IMR-90 (cell line): Measurements from ENCODE around the gene HOXC5. TPM values are rescaled to one million over a fixed set of nuclear protein-coding genes. Genes with fewer than 3 reads are reported as not detected.

Source experiments
- ATAC-seq: fragments of 200-7000 bp; cut with Tn5 transposase; 2 replicates; pipeline ENCODE4 v1.9.1; 2020; ENCODE audit warnings: low read depth, mild to moderate bottlenecking, moderate library complexity
- BruUV-seq: library from RNA; stranded (reverse); fragments of 400-500 nt; replicated peaks from 2 replicates; lab custom pipeline; 2021; lab: Mats Ljungman, UMichigan
- CTCF ChIA-PET: fragments of 300-600 bp; formaldehyde crosslinking; extraction: SDS; loops from one replicate; lab custom pipeline; 2021; ENCODE audit warnings: antibody characterized with exemption; lab: Yijun Ruan, JAX
- POLR2A ChIA-PET: fragments of 300-600 bp; sonication (Branson Sonifier 250); formaldehyde crosslinking; loops from one replicate; lab custom pipeline; 2022; ENCODE audit warnings: antibody characterized with exemption; ENCODE audit not compliant: unreplicated experiment; lab: Charles Lee
- DNase-seq: peaks from one replicate; pipeline ENCODE4 v3.0.0; 2013
- H2AFZ ChIP-seq: replicated peaks from 2 replicates; pipeline ENCODE3; 2013; ENCODE audit warnings: low read length, mild to moderate bottlenecking; ENCODE audit not compliant: poor library complexity
- H2AK5ac ChIP-seq: 2 replicates; pipeline ENCODE4 v1.6.1; 2013; ENCODE audit warnings: low read depth, low read length, inconsistent platforms
- H2AK9ac ChIP-seq: replicated peaks from 2 replicates; pipeline ENCODE3; 2013; ENCODE audit warnings: mild to moderate bottlenecking, low read depth, low read length, moderate library complexity; ENCODE audit not compliant: poor library complexity
- H2BK120ac ChIP-seq: 2 replicates; pipeline ENCODE4 v1.6.1; 2013; ENCODE audit warnings: low read depth, low read length, inconsistent platforms
- H2BK15ac ChIP-seq: 3 replicates; pipeline ENCODE4 v1.6.1; 2013; ENCODE audit warnings: low read depth, low read length, inconsistent platforms
- H2BK20ac ChIP-seq: 2 replicates; pipeline ENCODE4 v1.6.1; 2013; ENCODE audit warnings: low read depth, mild to moderate bottlenecking, inconsistent platforms, low read length, moderate library complexity
- H2BK5ac ChIP-seq: 2 replicates; pipeline ENCODE4 v1.6.1; 2013; ENCODE audit warnings: mild to moderate bottlenecking, low read depth, low read length, inconsistent platforms; ENCODE audit not compliant: poor library complexity, severe bottlenecking
- H3K14ac ChIP-seq: replicated peaks from 2 replicates; pipeline ENCODE4 v1.6.1; 2013; ENCODE audit warnings: low read depth, low read length, inconsistent platforms
- H3K18ac ChIP-seq: 2 replicates; pipeline ENCODE4 v1.6.1; 2013; ENCODE audit warnings: low read depth, low read length, control low read depth
- H3K23ac ChIP-seq: 2 replicates; pipeline ENCODE4 v1.6.1; 2013; ENCODE audit warnings: low read depth, low read length, inconsistent platforms
- H3K27ac ChIP-seq: 2 replicates; pipeline ENCODE4 v1.5.1; 2013; ENCODE audit warnings: mild to moderate bottlenecking, control low read depth, low read length; ENCODE audit not compliant: insufficient read depth
- H3K27me3 ChIP-seq: 2 replicates; pipeline ENCODE4 v1.6.1; 2013; ENCODE audit warnings: low read length; ENCODE audit not compliant: control insufficient read depth, insufficient read depth
- H3K36me3 ChIP-seq: 2 replicates; pipeline ENCODE4 v1.6.1; 2013; ENCODE audit warnings: low read length, mixed read lengths; ENCODE audit not compliant: control insufficient read depth, insufficient read depth
- H3K4ac ChIP-seq: 2 replicates; pipeline ENCODE4 v1.6.1; 2013; ENCODE audit warnings: low read depth, low read length, inconsistent platforms
- H3K4me1 ChIP-seq: 2 replicates; pipeline ENCODE4 v1.6.1; 2013; ENCODE audit warnings: low read length, mixed read lengths; ENCODE audit not compliant: control insufficient read depth, insufficient read depth
- H3K4me2 ChIP-seq: 2 replicates; pipeline ENCODE4 v1.6.1; 2013; ENCODE audit warnings: low read depth, mild to moderate bottlenecking, control low read depth, low read length, moderate library complexity
- H3K4me3 ChIP-seq: 2 replicates; pipeline ENCODE4 v1.5.1; 2013; ENCODE audit warnings: low read depth, mild to moderate bottlenecking, control low read depth, low read length, moderate library complexity; ENCODE audit not compliant: insufficient read depth
- H3K56ac ChIP-seq: 2 replicates; pipeline ENCODE4 v1.6.1; 2013; ENCODE audit warnings: low read length, inconsistent platforms; ENCODE audit not compliant: insufficient read depth; ENCODE audit errors: extremely low read depth
- H3K79me1 ChIP-seq, 2 experiments: 2 replicates each; pipeline ENCODE4 v1.6.1; 2013; ENCODE audit warnings: low read length in 2 of 2, inconsistent platforms in 1 of 2, low read depth in 1 of 2
- H3K9ac ChIP-seq: 2 replicates; pipeline ENCODE4 v1.6.1; 2013; ENCODE audit warnings: low read depth, low read length, control low read depth
- H3K9me1 ChIP-seq: 2 replicates; pipeline ENCODE4 v1.6.1; 2013; ENCODE audit warnings: low read length, inconsistent platforms; ENCODE audit not compliant: insufficient read depth
- H3K9me3 ChIP-seq: 2 replicates; pipeline ENCODE4 v1.6.1; 2013; ENCODE audit warnings: low read length; ENCODE audit not compliant: control insufficient read depth, insufficient read depth
- H4K20me1 ChIP-seq: 2 replicates; pipeline ENCODE4 v1.6.1; 2013; ENCODE audit warnings: low read length, inconsistent platforms; ENCODE audit not compliant: insufficient read depth
- H4K5ac ChIP-seq: 2 replicates; pipeline ENCODE4 v1.6.1; 2013; ENCODE audit warnings: mild to moderate bottlenecking, low read depth, low read length, control low read depth
- H4K8ac ChIP-seq, 2 experiments: 2 replicates each; pipeline ENCODE4 v1.6.1; 2013; ENCODE audit warnings: low read depth in 2 of 2, low read length in 2 of 2, control low read depth in 1 of 2, inconsistent platforms in 1 of 2
- H4K91ac ChIP-seq: 2 replicates; pipeline ENCODE4 v1.6.1; 2013; ENCODE audit warnings: low read depth, low read length, inconsistent platforms; ENCODE audit not compliant: insufficient read depth
- CHD1 ChIP-seq: IDR thresholded peaks from 2 replicates; pipeline ENCODE4 v1.6.1; 2012; ENCODE audit warnings: low read depth, low read length, improper control_type of control experiment
- MAZ ChIP-seq: IDR thresholded peaks from 2 replicates; pipeline ENCODE4 v1.6.1; 2012; ENCODE audit warnings: low read depth, mild to moderate bottlenecking, low read length, improper control_type of control experiment, moderate library complexity, borderline replicate concordance
- POLR2A ChIP-seq: IDR thresholded peaks from 2 replicates; pipeline ENCODE4 v1.6.1; 2012; ENCODE audit warnings: mild to moderate bottlenecking, low read depth, low read length
- RCOR1 ChIP-seq: IDR thresholded peaks from 2 replicates; pipeline ENCODE4 v1.6.1; 2012; ENCODE audit warnings: mild to moderate bottlenecking, low read length, improper control_type of control experiment; ENCODE audit not compliant: insufficient replicate concordance
- SMC3 ChIP-seq: fragments of 150-350 bp; IDR thresholded peaks from 2 replicates; pipeline ENCODE4 v1.6.1; 2016; ENCODE audit warnings: low read depth, mild to moderate bottlenecking, antibody characterized with exemption, low read length, moderate library complexity
- WGBS, 2 experiments: methylation state at CpG; one replicate each; pipeline versions ENCODE4 v1.1.5 to v1.1.7; 2013; ENCODE audit warnings: missing lambda C conversion rate in 2 of 2; ENCODE audit not compliant: insufficient read length in 1 of 2; ENCODE audit errors: extremely low coverage in 2 of 2; 5-methylcytosine and 5-hydroxymethylcytosine counted together
- dilution Hi-C: fragments of 300-500 bp; cut with HindIII; formaldehyde crosslinking; loops from one replicate; pipeline ENCODE4 v1.14.3; 2018; ENCODE audit warnings: low sequenced_read_pairs; ENCODE audit not compliant: unreplicated experiment
- in situ Hi-C: fragments of 300-500 bp; cut with MboI; formaldehyde crosslinking; loops from 3 replicates; pipeline ENCODE4 v1.14.3; 2019; ENCODE audit warnings: low sequenced_read_pairs, inconsistent platforms, mixed read lengths
- intact Hi-C: fragments of 100-400 bp; cut with micrococcal nuclease; formaldehyde crosslinking; loops from 2 replicates; pipeline ENCODE4 v1.10.0; 2022
- polyA plus RNA-seq, 3 experiments: library from polyadenylated mRNA; depleted of rRNA; stranded (reverse); fragments of >200 nt; gene quantifications; 2 replicates each; pipeline ENCODE4 v1.2.3, GENCODE V29; 2012; ENCODE audit warnings: low replicate concordance in 1 of 3
- total RNA-seq: library from RNA; depleted of rRNA; stranded (reverse); fragments of >200 nt; gene quantifications from 2 replicates; pipeline ENCODE4 v1.2.3, GENCODE V29; 2012

Gene HOXC5
- total and polyA plus RNA-seq, 2 of the 4 experiments (the other 2 are of a cell fraction) = not detected

DNA sequence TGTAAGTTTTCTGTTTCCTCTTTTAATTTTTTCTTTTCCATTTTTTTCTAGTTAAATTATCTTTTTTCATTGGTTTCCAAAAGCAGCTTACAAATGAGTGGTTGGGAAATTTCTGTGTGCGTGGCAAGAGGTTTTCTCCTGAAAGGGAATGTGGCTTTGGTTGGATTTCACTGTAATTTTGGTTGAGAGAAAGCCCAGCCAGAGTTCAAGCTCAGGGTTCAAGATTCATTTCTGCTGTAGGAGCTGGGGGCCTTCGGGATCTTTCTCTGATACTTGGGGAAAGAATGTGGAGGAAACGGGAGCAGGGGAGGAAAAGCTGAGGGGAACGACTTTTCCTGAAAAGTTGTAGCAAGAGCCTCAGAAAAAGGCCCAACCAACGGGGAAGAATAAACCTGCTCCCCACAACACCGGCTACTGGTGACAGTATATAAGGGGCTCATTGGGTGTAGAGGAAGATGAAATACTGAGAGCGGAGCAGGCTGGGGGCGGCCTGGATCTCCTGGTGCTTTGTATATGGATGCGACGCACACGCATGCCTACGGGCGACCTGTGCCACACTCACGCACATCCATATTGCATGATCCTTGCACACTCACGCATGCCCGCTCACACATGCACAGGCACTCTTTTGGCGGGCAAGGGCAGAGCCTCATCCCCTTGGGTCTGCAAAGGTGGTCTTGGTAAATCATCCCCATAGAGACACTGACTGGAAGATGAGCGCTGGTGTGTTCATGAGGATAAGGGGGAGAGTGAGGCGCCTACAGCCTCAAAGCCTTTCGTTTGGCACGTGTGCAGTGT is 46.0 kb upstream of the HOXC5 start (continued):
- TF ChIP-seq MAZ = no peak

DNA sequence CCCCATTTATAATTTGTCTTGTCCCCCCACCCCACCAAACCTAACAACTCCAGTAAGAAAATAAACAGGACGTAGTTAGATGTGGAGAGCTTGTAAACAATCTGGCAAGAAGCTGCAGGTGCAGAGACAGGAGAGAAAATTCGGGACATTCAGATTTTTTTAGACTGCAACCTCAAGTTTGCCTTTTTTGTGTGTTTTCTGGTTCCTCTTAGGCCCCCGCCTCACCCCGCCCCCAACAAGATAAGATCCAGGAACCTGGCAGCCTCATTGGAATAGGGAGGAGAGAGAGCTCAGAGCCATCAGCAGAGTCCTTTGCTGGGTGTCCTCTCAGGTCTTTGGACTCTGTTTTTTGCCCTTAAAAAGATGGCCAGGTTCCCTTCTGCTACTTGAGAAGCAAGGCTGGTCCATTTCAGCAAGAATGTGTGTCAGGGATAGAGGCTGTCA is 45.0 kb upstream of the HOXC5 start:
- Histone ChIP-seq H2BK5ac (no peak overlapping the region), H3K9me1 (no peaks in the 10 kb centered on the region), H3K27me3 (peaks cover 96% of the 10 kb centered on the region), H3K23ac (no peak overlapping the region), H2BK15ac (no peak overlapping the region), H3K36me3 (no peaks in the 10 kb centered on the region), H4K91ac (no peak overlapping the region), H3K79me1 (no peaks in the 10 kb centered on the region), H4K5ac (no peak overlapping the region), H3K9me3 (peaks cover 10% of the 10 kb centered on the region), H4K8ac (no peak overlapping the region), H3K9ac (no peak overlapping the region), H2AK9ac (no peak overlapping the region), H4K20me1 (no peaks in the 10 kb centered on the region; the same call in 1 of the 2 replicates), H3K4me1 (0 out of 2 replicates have a peak, but pooled peaks cover 2% of the 10 kb centered on the region), H2BK120ac (no peak overlapping the region), H3K4ac (no peak overlapping the region), H3K14ac (no peak overlapping the region), H3K18ac (no peak overlapping the region), H3K4me2 (no peak overlapping the region), H2BK20ac (no peak overlapping the region), H3K4me3 (no peak overlapping the region), H2AK5ac (no peak overlapping the region), H2AFZ (no peak overlapping the region), H3K56ac (no peak overlapping the region), H3K27ac (no peak overlapping the region)
- no peak for TF ChIP-seq SMC3
- no peak for TF ChIP-seq RCOR1
- TF ChIP-seq CHD1 = no peak
- no peak for TF ChIP-seq POLR2A
- intact Hi-C loops (loop anchor here (5.0 kb wide), 1 partner anchor 221 kb away; no protein-coding TSS in a partner anchor), in situ Hi-C loops (no loop called here), dilution Hi-C loops (no loop called here)
- no CpG with 5 or more reads among the region's 4 CpGs for WGBS, 2 experiments
- BruUV-seq = no TSS peak
- ChIA-PET POLR2A (no interaction called here), CTCF (interaction anchor here (0.8 to 1.3 kb wide), 2 partner anchors 12 to 204 kb away, joined by 3 to 4 read pairs; partner anchors contain the start of gene HOXC9)
- no peak for ATAC-seq
- DNase-seq = no peak
